Bronchial epithelial cell (primary cell): ENCODE measurements around the gene AGGF1. TPM values are rescaled to one million over a fixed set of nuclear protein-coding genes. Genes with fewer than 3 reads are reported as not detected.

ENCODE experiments used
- DNase-seq: peaks from one replicate; pipeline ENCODE4 v3.0.0-alpha.2; 2010; ENCODE audit warnings: low read depth
- FAIRE-seq: peaks from 2 replicates; lab custom pipeline; 2011; peaks lifted over from hg19 to GRCh38; lab: Jason Lieb, UNC
- H3K27me3 ChIP-seq: 2 replicates; pipeline ENCODE4 v1.5.1; 2011; ENCODE audit warnings: low read length; ENCODE audit not compliant: control insufficient read depth, insufficient read depth
- H3K36me3 ChIP-seq: 2 replicates; pipeline ENCODE4 v1.5.1; 2011; ENCODE audit warnings: low read length; ENCODE audit not compliant: control insufficient read depth, insufficient read depth
- H3K4me3 ChIP-seq: 2 replicates; pipeline ENCODE4 v1.5.1; 2011; ENCODE audit warnings: mild to moderate bottlenecking, low read depth, low read length, control low read depth
- total RNA-seq: library from RNA; depleted of rRNA; stranded (reverse); fragments of >200 nt; gene quantifications from 2 replicates; pipeline ENCODE4 v1.2.1, GENCODE V29; 2014
- TF ChIP-seq, protein P1 (sequence below): IDR thresholded peaks from 2 replicates; pipeline ENCODE4 v1.5.1; 2011; ENCODE audit warnings: mild to moderate bottlenecking, moderate library complexity, low read length, control low read depth, inconsistent platforms; ENCODE audit not compliant: insufficient read depth, severe bottlenecking

The AGGF1 gene
- total RNA-seq, 1 donor from 2014 or later = 16.1 TPM

DNA sequence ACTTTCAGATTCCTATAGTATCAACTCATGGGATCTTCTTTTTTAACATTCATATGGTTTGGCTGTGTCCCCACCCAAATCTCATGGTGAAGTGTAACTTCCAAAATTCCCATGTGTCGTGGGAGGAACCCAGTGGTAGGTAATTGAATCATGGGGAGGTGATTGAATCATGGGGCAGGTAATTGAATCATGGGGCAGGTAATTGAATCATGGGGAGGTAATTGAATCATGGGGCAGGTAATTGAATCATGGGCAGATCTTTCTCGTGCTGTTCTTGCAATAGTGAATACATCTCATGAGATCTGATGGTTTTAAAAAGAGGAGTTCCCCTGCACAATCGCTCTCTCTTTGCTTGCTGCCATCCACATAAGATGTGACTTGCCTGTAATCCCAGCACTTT lies 21.8 kb upstream of the AGGF1 start:
- DNase-seq = peak; percentile 16
- no peak for FAIRE-seq
- TF ChIP-seq, protein P1, sequence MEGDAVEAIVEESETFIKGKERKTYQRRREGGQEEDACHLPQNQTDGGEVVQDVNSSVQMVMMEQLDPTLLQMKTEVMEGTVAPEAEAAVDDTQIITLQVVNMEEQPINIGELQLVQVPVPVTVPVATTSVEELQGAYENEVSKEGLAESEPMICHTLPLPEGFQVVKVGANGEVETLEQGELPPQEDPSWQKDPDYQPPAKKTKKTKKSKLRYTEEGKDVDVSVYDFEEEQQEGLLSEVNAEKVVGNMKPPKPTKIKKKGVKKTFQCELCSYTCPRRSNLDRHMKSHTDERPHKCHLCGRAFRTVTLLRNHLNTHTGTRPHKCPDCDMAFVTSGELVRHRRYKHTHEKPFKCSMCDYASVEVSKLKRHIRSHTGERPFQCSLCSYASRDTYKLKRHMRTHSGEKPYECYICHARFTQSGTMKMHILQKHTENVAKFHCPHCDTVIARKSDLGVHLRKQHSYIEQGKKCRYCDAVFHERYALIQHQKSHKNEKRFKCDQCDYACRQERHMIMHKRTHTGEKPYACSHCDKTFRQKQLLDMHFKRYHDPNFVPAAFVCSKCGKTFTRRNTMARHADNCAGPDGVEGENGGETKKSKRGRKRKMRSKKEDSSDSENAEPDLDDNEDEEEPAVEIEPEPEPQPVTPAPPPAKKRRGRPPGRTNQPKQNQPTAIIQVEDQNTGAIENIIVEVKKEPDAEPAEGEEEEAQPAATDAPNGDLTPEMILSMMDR = no peak
- Histone ChIP-seq H3K27me3 (no peaks in the 10 kb centered on the region), H3K36me3 (no peaks in the 10 kb centered on the region), H3K4me3 (no peak overlapping the region)

DNA sequence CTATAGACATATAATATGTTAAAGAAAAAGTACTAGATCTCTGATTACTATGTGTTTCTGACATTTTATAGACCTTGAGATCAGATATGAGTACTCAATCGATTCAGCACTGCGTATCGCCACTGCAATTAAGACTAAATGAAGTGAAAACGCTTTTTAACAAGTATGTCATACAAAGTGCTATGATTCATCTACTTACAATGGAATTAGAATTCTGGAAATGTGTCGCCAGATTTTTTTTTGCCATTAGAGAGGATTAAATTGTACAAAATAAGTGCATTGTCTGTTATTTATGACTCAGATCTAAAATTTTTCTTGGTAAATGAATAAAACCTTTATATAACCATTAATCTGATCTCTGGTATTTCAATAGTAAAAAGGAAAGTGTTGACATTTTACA lies 20.0 kb upstream of the AGGF1 start:
- H3K36me3 ChIP-seq = no peaks in the 10 kb centered on the region
- FAIRE-seq = no peak
- TF ChIP-seq, protein P1 = no peak
- no peak for DNase-seq
- H3K4me3 ChIP-seq = no peak overlapping the region
- no peaks in the 10 kb centered on the region for H3K27me3 ChIP-seq

DNA sequence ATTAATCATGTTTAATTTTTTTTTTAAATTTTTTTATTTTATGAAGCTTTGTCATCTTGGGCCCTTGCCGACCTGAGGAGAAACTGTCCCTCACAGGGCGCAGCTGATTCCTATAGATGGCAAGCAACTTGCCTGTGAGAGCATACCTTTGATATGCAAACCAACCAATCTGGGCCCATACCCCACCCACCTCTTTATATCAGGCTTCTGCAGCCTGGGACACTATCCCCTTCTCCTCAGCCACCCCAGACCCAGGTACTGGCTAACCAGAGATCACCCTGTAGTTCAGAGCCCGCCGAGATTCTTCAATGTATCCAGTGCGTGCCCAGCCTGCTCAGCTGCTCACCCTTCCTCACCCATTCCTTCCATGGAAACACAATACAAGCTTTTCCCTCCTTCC lies 18.7 kb upstream of the AGGF1 start:
- TF ChIP-seq, protein P1 = no peak
- DNase-seq = no peak
- H3K27me3 ChIP-seq = no peaks in the 10 kb centered on the region
- no peaks in the 10 kb centered on the region for H3K36me3 ChIP-seq
- FAIRE-seq = no peak
- H3K4me3 ChIP-seq = no peak overlapping the region

DNA sequence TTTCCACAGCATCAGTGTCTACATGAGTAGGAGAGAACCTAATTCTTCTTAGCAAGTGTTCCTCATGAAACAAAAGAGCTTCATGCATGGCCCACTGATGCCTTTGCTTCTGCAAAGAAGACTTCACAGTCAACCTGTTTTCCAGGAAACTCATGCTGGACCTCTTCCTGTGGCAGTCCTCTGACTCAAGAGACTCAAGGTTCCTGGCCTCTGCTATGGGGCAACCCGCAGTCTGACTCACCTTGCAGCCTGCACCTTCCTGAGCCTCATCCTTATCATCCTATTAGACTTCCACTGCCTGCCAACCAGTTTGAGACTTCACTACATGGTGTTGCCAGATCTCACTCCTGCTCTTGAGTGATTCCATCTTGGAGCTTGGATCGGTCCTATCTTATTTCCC lies 17.6 kb upstream of the AGGF1 start:
- H3K27me3 ChIP-seq = no peaks in the 10 kb centered on the region
- TF ChIP-seq, protein P1 = no peak
- FAIRE-seq (peak; percentile 23), DNase-seq (peak; percentile 76)
- H3K4me3 ChIP-seq = no peak overlapping the region
- H3K36me3 ChIP-seq = no peaks in the 10 kb centered on the region

DNA sequence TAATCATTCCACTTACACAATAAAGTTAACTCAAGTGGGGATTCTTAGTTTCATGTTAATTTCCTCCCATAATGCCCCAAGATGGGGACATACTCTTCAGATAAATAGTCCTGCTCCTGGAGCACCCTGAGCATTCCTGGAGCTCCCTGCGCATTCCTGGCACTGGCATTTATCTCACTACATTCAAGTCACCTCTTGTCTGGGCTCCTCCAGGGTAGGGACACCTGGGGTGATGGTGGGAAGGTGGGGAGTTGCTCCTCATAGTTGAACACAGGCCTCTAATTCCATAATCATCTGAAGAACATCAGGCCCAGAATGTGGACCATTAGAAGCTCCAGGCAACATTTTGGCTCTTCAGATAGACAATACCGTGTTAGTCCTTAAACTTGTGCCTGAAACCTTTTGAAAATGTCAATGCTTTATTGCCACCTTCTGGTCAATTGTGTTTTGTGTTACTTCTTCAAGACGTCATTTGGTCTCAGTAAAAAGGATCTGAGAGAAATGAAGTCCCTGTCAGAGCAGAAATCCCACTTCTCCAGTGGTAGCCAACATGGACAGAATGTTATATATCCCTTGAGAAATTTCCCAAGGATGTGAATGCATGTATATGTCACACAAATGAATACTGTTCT lies 14.2 kb upstream of the AGGF1 start:
- Histone ChIP-seq H3K4me3 (no peak overlapping the region), H3K36me3 (no peaks in the 10 kb centered on the region), H3K27me3 (no peaks in the 10 kb centered on the region)
- DNase-seq = peak; percentile 66
- peak; percentile 47 for FAIRE-seq
- TF ChIP-seq, protein P1 = peak; percentile 15

DNA sequence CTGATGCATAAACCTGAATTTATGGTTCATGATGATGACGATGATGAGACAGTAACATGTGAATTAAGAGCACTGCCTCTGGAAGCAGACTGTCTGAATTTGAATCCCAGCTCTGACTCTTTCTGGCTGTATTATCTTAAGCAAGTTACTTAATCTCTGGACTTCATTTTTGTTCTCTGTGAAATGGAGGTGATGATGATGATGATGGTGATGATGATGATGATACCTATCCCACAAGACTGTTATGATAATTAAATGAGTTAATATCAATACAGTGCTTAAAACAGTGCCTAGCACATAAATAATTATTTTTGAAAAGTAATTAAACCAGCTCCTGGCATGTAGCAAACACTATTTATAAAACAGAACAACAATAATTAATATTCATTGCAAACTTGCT lies 13.2 kb upstream of the AGGF1 start:
- FAIRE-seq (no peak), DNase-seq (no peak)
- H3K4me3 ChIP-seq = no peak overlapping the region
- TF ChIP-seq, protein P1 = no peak
- no peaks in the 10 kb centered on the region for H3K27me3 ChIP-seq
- H3K36me3 ChIP-seq = no peaks in the 10 kb centered on the region
